A549 treated with AZD9567 at 1 μM for 4 hours (cell line): ENCODE results near the gene SUGP2. TPM values are rescaled to one million over a fixed set of nuclear protein-coding genes. Genes with fewer than 3 reads are reported as not detected.

Source experiments
- total RNA-seq: library from RNA; stranded (reverse); fragments of 200-300 nt; extraction: Qiagen RNA extraction; gene quantifications from 5 replicates; pipeline ENCODE4 v1.2.3, GENCODE V29; 2022; ENCODE audit not compliant: insufficient read depth

Gene SUGP2
- 21.0 to 33.2 TPM (median 32.3 TPM) in 5 replicates for total RNA-seq

DNA sequence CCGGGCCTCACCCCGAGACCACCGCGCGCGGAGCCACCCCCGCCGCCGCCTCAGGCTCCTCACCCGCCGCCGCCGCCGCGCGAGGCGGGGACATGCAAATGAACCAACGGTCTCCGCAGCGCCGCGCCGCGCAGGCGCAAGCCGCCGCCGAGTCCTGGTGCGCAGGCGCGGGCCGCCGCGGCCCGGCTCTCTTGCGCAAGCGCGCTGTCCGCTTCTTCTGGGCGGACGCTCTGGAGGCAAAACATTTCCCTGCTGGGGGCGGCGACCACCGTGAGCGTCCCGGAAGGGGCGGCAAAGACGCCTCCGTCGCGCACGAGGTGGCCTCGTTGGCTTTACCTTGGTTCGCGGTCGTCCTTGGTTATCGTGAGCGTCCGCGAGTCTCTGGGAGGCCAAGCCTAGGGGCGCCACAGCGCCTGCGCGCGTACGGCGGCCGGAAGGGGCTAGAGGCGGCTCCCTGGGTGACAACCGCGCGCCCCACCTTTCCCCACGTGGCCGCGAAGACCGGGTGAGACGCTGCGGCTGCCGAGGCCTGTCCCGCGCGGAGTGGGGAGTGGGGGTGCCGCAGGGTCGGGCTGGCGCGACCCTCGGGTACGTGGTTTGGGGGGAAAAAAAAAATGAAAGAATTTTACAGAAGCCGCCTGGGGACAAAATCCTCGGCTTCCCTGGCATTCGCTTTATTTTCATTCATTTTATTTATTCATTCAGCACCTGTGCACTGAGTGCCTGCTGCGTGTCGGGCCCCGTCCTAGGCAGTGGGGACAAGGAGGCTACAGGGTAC is at the start of gene SUGP2, which contains the start of gene ARMC6:
SUGP2 (minus strand) TSS at position 92 of the 778 bp plus-strand sequence. CDS start 2,446 bp downstream, outside the sequence.
ARMC6 (plus strand) TSS at position 178 of the 778 bp plus-strand sequence. CDS start 607 bp downstream, outside the sequence.

DNA sequence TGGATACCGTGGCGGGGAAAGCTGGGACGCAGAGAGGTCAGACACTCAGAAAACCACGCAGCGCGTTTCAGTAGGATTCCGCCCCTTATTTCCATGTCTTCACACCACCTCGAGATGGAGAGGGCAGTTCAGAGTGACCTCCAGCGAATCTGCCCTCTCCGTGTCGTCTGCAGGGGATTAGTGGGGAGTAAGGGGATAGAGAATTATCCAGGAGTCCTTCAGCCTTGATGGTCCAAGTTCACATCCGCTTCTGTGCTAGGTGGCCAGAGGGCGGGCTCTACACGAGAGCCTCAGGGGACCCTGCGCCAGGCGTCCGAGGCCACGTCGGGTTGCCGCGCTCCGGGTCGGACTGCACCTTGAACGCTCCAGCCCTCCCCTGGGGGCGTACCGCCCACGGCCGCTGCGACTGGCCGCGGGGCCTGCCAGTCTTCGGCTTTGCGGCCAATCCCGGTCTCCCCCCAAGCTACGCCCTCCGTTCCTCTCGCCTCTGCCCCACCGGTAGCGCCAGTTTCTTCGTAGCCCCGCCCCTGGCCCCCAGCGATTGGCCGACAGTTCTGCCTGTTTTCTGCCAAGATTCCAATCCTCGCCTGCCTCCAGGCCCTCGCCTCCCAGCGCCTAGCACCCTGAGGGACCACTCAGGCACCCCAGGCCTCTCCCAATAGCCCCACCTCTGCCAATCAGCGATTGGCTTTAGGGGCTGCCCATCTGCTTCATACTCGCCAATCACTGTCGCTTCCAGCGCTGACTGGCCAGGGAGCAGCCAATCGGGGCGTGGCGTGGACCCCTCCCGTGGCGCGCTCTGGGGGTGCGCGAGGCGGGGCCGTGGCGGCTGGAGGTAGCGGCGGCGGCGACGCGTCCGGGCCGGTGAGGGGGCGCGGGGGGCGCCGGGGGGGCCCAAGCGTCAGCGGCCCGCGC is 30.1 kb upstream of the SUGP2 start, which contains the start of gene SLC25A42:
SLC25A42 (plus strand) TSS at position 812 of the 915 bp plus-strand sequence. CDS start 32,131 bp downstream, outside the sequence.

Other genes with a start within 250 kb of the SUGP2 start
- gene COMP, start 242.2 kb downstream of the SUGP2 start, total RNA-seq = 0.11 to 0.15 TPM (median 0.13 TPM) in 4 of 5 replicates, not detected in the other
- 34.4 to 44.3 TPM (median 42.9 TPM) in 5 replicates for gene UPF1, start 201.6 kb downstream of the SUGP2 start, total RNA-seq
- 4.2 to 5.7 TPM (median 5.2 TPM) in 5 replicates for gene CERS1, start 137.4 kb downstream of the SUGP2 start, total RNA-seq
- gene COPE, start 114.1 kb downstream of the SUGP2 start, total RNA-seq = 126 to 170 TPM (median 165 TPM) in 5 replicates
- 32.3 to 51.2 TPM (median 45.0 TPM) in 5 replicates for gene DDX49, start 113.8 kb downstream of the SUGP2 start, total RNA-seq
- 27.1 to 31.2 TPM (median 27.8 TPM) in 5 replicates for gene HOMER3, start 92.3 kb downstream of the SUGP2 start, total RNA-seq
- 25.9 to 39.3 TPM (median 27.3 TPM) in 5 replicates for gene ARMC6, start 86 bp upstream of the SUGP2 start, total RNA-seq
- gene SLC25A42, start 30.5 kb upstream of the SUGP2 start, total RNA-seq = 0.85 to 1.3 TPM (median 1.1 TPM) in 4 of 5 replicates, not detected in the other
- 23.6 to 26.8 TPM (median 24.6 TPM) in 5 replicates for gene TMEM161A, start 105.0 kb upstream of the SUGP2 start, total RNA-seq
- 0.64 to 1.1 TPM (median 0.80 TPM) in 4 of 5 replicates, not detected in the other for gene MEF2B, start 136.7 kb upstream of the SUGP2 start, total RNA-seq
- 6.4 to 12.5 TPM (median 11.8 TPM) in 5 replicates for gene BORCS8, start 158.6 kb upstream of the SUGP2 start, total RNA-seq
- gene RFXANK, start 158.7 kb upstream of the SUGP2 start, total RNA-seq = 42.7 to 55.0 TPM (median 45.6 TPM) in 5 replicates
- gene NR2C2AP, start 169.9 kb upstream of the SUGP2 start, total RNA-seq = 31.1 to 45.3 TPM (median 32.4 TPM) in 5 replicates
- 0.06 to 0.21 TPM (median 0.12 TPM) in 4 of 5 replicates, not detected in the other for gene NCAN, start 178.4 kb upstream of the SUGP2 start, total RNA-seq
- 0.33 to 0.83 TPM (median 0.70 TPM) in 4 of 5 replicates, not detected in the other for gene TM6SF2, start 239.8 kb upstream of the SUGP2 start, total RNA-seq